Neutrophil (primary cell): ENCODE measurements around the gene CPLANE2.
"Not testable (repeated sequence)": the region's sequence is repeated elsewhere in the genome, so short reads cannot be mapped to it uniquely, and the experiment has no call there.

Source experiments
- H3K27ac ChIP-seq: fragments of 200-600 bp; sonication (generic); 2 replicates; pipeline ENCODE4 v1.5.1; 2016; ENCODE audit warnings: mild to moderate bottlenecking, moderate library complexity
- H3K27me3 ChIP-seq: fragments of 200-600 bp; sonication (generic); 2 replicates; pipeline ENCODE4 v1.6.0; 2016; ENCODE audit warnings: mild to moderate bottlenecking
- H3K36me3 ChIP-seq: fragments of 200-600 bp; sonication (generic); 2 replicates; pipeline ENCODE4 v1.5.1; 2017
- H3K4me1 ChIP-seq, 2 experiments: fragments of 200-600 bp in 1 of 2; sonication (generic) in 1 of 2; 1 replicate in 1 of 2; 2 replicates in 1 of 2; pipeline versions ENCODE4 v1.5.1 to v1.6.1; 2013 to 2016; ENCODE audit warnings: low read depth in 1 of 2, low read length in 1 of 2, mild to moderate bottlenecking in 1 of 2, moderate library complexity in 1 of 2; ENCODE audit not compliant: control insufficient read depth in 1 of 2, insufficient read depth in 1 of 2
- H3K4me3 ChIP-seq, 2 experiments: fragments of 200-600 bp in 1 of 2; sonication (generic) in 1 of 2; 1 replicate in 1 of 2; 2 replicates in 1 of 2; pipeline ENCODE4 v1.5.1; 2013 to 2016; ENCODE audit warnings: low read depth in 1 of 2, low read length in 1 of 2, mild to moderate bottlenecking in 1 of 2, moderate library complexity in 1 of 2
- H3K9me3 ChIP-seq: fragments of 200-600 bp; sonication (generic); 2 replicates; pipeline ENCODE4 v1.5.1; 2016
- CTCF ChIP-seq: fragments of 200-600 bp; sonication (generic); IDR thresholded peaks from 2 replicates; pipeline ENCODE4 v1.5.1; 2016; ENCODE audit warnings: antibody characterized with exemption

The CPLANE2 gene

DNA sequence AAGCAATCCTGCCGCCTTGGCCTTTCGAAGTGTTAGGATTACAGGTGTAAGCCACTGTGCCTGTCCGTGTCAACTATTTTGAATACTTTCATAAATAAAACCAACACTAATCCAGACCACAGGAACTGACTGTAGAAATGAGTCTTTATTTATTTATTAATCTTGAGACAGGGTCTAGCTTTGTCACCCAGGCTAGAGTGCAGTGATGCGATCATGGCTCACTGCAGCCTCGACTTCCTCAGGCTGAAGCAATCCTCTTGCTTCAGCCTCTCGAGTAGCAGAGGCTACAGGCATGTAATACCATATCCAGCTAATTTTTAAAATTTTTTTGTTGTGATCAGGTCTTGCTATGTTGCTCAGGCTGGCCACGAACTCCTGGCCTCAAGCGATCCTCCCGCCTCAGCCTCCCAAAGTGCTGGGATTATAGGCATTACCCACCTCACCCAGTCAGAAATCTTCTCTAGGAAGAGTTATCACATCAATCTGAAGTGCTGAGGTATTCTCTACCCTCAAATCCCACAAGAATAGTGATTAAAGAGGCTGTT, 21.7 kb upstream of the CPLANE2 start:
- no peak overlapping the region for H3K27ac ChIP-seq
- H3K27me3 ChIP-seq: no peaks in the 10 kb centered on the region
- no peak for TF ChIP-seq CTCF
- no peaks in the 10 kb centered on the region for H3K9me3 ChIP-seq
- no peaks in the 10 kb centered on the region for H3K4me1 ChIP-seq
- H3K4me3 ChIP-seq: no peak overlapping the region
- peaks cover 32% of the 10 kb centered on the region for H3K36me3 ChIP-seq

DNA sequence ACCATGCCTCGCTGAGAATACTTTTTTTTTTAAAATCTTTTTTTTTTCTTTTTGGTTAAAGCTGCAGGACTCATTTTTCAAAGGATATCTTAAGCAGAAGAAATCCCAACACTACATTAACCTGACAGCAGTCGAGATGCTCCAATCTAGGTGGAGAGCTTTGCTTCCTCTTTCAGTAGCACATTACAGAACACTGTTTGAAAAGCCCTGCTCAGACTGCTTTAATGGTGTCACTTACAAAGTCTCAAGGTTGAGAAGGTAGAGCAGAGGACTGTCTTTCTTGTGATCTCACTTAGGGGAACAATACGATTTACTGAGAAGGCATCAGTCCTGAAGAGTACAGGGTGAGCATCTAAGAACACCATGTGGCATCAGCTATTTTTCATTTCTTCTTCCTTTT, 21.0 kb upstream of the CPLANE2 start:
- H3K27ac ChIP-seq: no peak overlapping the region
- H3K9me3 ChIP-seq: no peaks in the 10 kb centered on the region
- TF ChIP-seq CTCF: no peak
- no peak overlapping the region for H3K4me3 ChIP-seq
- no peaks in the 10 kb centered on the region for H3K4me1 ChIP-seq
- peaks cover 39% of the 10 kb centered on the region for H3K36me3 ChIP-seq
- H3K27me3 ChIP-seq: no peaks in the 10 kb centered on the region

DNA sequence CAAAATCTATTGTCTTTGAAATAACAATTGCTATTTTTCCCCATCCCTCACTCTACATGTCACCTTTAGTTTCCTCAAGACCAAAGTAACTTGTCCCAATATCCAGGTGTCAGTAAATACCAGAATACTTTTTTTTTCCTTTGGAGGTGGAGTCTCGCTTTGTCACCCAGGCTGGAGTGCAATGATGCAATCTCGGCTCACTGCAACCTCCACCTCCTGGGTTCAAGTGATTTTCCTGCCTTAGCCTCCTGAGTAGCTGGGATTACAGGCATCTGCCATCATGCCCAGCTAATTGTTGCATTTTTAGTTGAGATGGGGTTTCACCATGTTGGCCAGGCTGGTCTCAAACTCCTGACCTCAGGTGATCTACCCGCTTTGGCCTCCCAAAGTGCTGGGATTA, 20.6 kb upstream of the CPLANE2 start:
- H3K27me3 ChIP-seq, H3K4me3 ChIP-seq, H3K4me1 ChIP-seq, H3K27ac ChIP-seq, H3K9me3 ChIP-seq: not testable (repeated sequence)
- peaks cover 43% of the 10 kb centered on the region for H3K36me3 ChIP-seq

DNA sequence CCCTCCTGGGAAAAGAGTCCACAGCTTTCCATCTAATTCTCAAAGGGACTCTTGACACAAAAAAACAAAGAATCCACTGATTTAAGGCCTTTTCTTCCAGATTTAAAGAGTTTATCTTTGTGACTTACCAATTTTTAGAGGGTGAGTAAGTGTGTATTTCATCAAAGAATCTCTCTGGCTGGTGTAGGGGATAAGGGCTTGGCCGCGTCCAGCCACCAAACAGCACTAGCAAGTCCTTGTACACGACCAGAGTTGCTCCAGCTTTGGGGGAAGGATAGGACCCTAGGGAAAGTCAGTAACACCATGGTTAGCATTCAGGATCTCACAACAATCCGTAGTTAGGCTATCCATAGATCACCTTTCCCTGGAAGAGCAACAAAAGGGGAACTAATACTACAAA, 19.5 kb upstream of the CPLANE2 start:
- peaks cover 54% of the 10 kb centered on the region for H3K36me3 ChIP-seq
- H3K4me1 ChIP-seq: no peaks in the 10 kb centered on the region
- no peak overlapping the region for H3K4me3 ChIP-seq
- H3K27me3 ChIP-seq: no peaks in the 10 kb centered on the region
- no peak for TF ChIP-seq CTCF
- H3K27ac ChIP-seq: no peak overlapping the region
- H3K9me3 ChIP-seq: no peaks in the 10 kb centered on the region

DNA sequence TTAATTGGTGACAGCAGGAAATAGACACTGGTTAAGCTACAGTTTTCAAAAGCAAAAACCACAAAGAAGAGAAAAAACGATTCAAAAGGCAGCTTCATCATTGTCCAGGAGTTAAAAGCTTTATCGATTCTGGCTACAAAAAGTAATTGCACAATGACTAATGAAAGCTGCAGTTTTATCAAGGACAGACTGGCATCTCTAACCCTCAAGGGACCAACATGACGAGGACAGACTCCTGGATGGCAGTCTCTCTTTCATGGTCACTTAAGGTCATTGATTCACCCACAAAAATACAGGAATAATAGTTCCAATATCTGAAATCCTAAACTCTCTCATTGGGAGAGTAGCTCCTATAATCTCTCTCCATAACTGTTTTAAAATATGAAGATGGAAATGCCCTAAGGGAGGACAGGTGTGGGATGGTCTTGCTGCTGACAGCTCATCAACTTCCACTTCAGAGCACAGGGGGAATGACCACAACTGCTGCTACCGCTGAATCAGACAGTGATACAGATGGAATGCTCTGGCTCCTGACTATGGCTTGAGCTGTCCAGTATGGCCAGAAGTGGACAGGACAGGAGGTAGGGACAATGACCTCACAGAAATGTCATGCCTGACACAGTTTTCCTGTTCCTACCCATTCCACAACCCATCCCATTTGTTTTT, 17.4 kb upstream of the CPLANE2 start:
- Histone ChIP-seq H3K27me3 (no peaks in the 10 kb centered on the region), H3K27ac (no peak overlapping the region), H3K4me3 (no peak overlapping the region), H3K9me3 (no peaks in the 10 kb centered on the region), H3K4me1 (peaks cover 6 to 8% of the 10 kb centered on the region in 2 experiments), H3K36me3 (peaks cover 65% of the 10 kb centered on the region)
- TF ChIP-seq CTCF: no peak

- Histone ChIP-seq H3K27ac (no peak overlapping the region), H3K4me1 (peaks cover 6 to 8% of the 10 kb centered on the region in 2 experiments), H3K36me3 (peaks cover 65% of the 10 kb centered on the region), H3K27me3 (no peaks in the 10 kb centered on the region), H3K9me3 (no peaks in the 10 kb centered on the region), H3K4me3 (no peak overlapping the region)
- TF ChIP-seq CTCF: no peak
These were observed 16.4 kb upstream of the CPLANE2 start for GRCh38 chr1:16253332-16253922.
